NCI-H526 treated with DMSO at 0.1 percent for 48 hours (cell line): ENCODE measurements around the gene MRPL55.
A peak's percentile ranks its signal among the peaks of the same experiment; 100 is the strongest.

ENCODE experiments used
- DNase-seq: peaks from one replicate; lab custom pipeline; 2025; lab: John Stamatoyannopoulos, UW

Gene MRPL55

DNA sequence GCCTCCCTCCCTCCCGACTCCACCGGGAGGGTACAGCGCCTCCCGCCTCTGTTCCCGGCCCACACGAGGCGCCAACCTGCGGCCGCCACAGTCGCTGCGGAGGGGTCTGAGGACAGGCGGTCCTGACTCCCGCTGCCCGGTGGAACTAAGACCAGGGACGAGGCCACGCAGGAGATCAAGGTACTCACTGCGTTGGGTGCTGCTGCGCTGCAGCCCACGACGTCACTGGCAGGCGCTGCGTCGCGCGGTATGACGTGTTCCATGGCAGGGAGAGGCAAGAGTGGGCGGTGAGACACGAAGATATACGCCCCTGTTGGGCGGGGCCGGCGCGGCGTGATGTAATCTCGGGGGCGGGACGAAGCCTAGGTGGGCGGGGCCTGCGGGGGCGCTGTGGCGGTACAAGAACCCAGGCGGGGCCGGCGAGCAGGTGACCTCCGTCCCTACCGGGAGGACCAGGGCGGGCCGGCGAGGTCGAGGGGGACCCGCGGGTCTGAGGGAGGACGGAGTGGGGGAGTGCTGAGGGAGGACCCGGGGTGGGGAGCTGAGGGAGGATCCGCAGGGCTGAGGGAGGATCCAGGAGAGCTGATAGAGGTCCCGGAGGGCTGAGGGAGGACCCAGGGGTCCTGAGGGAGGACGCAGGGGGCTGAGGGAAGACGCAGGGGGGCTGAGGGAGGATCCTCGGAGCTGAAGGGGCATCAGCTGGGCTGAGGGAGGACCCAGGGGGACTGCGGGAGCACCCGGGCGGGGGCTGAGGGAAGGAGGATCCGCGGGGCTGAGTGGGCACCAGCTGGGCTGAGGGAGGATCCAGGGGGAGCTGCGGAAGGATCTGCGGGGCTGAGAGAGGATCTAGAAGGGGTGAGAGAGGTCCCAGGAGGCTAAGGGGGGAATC is at the start of gene MRPL55:
MRPL55 (minus strand) TSS at position 227 of the 889 bp plus-strand sequence. CDS start 1,039 bp downstream, outside the sequence.
- DNase-seq, result peak; percentile 59

DNA sequence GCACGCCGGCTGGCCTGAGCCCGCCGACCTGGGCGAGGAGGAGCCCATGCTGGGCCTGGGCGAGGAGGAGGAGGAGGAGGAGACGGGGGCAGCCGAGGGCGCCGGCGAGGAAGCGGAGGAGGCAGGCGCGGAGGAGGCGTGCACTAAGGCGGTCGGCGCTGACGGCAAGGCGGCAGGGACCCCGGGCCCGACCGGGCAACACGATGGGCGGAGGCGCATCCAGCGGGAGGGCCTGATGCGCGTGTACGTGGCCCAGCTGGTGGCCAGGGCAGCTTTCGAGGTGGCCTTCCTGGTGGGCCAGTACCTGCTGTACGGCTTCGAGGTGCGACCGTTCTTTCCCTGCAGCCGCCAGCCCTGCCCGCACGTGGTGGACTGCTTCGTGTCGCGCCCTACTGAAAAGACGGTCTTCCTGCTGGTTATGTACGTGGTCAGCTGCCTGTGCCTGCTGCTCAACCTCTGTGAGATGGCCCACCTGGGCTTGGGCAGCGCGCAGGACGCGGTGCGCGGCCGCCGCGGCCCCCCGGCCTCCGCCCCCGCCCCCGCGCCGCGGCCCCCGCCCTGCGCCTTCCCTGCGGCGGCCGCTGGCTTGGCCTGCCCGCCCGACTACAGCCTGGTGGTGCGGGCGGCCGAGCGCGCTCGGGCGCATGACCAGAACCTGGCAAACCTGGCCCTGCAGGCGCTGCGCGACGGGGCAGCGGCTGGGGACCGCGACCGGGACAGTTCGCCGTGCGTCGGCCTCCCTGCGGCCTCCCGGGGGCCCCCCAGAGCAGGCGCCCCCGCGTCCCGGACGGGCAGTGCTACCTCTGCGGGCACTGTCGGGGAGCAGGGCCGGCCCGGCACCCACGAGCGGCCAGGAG is 49.3 kb upstream of the MRPL55 start:
- no peak for DNase-seq

DNA sequence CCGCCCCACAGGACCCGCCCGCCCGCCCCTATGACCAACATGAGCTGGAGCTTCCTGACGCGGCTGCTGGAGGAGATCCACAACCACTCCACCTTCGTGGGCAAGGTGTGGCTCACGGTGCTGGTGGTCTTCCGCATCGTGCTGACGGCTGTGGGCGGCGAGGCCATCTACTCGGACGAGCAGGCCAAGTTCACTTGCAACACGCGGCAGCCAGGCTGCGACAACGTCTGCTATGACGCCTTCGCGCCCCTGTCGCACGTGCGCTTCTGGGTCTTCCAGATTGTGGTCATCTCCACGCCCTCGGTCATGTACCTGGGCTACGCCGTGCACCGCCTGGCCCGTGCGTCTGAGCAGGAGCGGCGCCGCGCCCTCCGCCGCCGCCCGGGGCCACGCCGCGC is 48.6 kb upstream of the MRPL55 start:
- DNase-seq, result no peak

DNA sequence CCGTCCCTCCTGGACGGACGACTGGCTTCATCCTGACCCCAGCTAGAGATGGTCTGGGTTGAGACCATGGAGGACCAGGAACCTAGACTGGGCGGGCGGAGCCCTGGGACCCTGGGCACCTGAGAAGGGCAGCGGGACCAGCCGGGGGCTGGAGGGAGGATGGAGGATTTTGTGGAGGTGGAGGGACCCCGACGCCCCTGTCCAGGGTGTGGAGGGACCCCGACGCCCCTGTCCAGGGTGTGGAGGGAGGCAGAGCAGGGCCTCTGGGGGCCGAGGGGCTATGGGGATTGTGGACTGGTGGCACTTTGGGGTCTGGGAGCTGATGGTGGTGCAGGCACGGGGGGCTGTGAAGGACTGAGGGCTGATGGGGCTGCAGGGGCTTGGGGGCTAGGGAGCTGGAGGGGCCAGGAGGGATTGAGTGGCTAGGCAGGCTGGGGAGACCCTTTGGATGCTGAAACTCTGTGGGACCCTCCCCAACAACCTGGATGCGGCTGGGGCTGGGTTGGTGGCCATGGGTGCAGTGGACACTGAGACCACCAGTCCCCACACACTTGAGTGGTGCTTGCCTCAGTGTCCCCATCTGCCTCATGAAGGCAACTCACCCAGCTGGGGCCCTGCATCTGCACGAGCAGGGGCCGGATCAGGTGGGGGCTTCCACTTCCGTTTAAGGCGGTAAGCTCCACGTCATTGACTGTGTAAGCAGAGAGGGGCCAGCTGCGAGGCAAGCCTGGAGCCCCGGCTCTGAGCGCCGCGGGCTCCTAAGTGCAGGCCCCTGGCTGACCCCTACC is 48.0 kb upstream of the MRPL55 start:
- no peak for DNase-seq

DNA sequence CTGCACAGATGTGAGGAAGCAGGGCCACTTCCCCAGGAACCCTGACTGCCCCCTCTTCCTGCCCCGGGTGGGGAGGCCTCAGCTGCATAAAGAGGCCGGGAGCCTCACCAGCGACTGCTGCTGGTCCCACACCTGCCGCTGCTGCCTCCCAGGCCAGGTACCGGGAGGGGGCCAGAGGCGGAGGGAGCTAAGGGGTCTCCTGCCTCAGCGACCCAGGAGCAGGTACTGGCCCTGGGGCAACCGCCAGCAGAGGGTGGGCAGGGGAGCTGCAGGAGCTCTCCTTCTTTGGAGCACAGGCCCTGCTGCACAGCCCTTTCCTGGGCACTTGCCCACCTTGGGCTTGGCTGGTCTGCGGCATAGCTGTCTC is 47.4 kb upstream of the MRPL55 start:
- no peak for DNase-seq

DNA sequence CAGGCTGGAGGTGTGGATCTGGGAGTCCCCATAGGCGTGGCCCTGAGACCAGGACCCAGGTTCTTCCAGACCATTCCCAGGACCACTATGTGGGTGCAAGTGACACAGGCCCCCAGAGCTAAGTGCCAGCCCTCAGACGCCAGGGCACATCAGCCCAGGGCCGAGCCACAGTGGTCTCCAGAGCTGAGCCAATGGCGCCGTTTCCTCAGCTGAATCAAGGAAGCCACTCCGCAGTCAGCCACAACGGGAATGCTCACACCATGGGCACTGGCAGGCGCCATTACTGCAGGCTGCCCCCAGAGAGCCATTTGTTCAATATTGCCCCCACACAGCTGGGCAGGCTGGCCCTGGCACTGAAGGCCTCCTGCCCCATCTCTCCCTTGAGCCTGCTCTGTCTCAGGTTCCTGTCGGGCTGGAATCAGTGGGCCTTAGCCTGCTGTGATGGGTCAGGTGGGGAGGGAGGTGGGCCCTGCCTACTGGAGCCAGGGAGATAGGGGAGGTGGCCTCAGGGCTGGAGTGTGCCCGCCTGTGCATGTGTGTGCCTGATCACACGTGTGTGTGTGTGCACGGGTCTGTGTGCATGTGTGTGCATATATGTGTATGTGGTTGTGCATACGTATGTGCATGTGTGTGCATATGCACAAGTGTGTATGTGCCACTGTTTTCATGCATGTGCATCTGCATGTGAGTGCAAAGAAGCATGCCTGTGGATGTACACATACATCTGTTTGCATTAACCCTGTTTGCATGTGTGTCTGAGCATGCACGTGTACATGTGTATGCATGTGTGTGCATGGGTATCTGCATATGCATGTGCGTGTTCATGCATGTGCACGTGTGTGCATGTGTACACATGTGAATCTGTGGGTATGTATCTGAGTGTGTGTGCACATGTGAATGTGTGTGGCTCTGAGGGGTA is 46.8 kb upstream of the MRPL55 start:
- DNase-seq, result no peak

DNA sequence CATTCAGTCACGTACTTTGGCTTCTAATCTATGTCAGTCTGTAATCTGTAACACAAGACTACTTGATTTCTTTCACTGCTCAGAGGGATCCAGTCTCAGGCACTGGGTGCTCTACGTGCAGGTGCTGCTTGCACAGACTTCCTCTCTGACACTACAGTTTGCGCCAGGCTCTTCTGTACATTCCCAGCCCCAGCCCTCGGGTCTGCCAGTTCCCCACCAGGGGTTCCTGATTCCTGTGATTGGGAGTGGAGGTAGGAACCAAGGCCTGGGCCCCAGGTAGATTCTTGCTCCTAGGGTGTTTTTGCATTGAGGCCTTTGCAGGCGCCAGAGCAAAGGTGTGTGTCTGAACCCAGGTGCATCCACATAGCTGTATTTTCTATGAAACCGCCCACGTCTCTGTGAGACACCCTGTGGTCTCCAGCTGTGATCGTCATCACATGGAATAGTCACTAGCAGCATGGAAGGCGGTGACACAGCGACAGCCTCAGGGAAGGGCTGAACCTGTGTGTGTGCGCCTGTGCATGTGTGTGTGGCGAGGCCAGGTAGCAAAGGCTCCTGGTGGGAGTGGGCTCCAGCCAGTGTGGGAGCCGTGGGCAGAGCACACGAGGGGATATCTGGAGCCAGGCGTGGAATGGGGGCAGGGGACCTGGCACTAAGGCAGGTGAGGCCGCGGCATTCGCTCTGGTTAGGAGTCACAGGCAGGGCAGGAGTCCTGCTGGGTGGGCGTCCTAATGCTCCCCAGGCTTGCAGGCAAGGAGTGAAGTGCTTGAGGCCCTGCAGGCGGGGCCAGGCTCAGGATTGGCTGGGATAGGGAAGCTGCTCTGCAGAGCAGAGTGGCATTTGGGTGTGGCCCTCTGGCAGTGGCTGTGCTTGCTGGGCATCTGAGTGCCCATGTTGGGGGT is 45.8 kb upstream of the MRPL55 start:
- DNase-seq, result no peak

DNA sequence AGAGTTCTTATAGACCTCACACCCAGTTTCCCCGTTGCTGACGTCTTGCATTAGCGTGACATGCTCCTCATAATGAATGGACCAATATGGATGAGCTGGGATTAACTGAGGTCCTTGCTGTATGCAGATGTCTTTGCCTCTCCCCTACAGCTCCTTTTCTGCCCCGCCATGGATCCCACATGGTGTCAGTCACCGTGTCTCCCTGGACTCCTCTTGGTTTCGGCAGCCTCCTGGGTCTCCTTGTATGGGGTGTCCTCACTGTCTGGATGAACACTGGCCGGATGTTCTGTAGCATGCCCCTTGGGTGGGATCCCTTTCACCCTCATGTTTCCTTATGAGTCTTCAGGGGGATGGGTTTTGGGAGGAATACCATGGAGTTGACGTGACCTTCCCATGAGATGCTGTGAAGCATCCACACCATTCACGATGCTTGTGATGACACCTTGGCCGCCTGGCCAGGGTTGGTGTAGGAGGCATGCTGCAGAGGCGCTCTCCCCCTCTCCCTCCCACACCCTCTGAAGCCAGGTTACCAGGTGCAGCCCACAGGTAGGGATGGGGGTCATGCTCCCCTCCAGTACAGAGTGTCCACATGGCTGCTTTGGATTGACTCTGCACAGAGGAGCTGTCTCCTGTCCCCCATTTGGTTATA is 45.0 kb upstream of the MRPL55 start:
- no peak for DNase-seq

DNA sequence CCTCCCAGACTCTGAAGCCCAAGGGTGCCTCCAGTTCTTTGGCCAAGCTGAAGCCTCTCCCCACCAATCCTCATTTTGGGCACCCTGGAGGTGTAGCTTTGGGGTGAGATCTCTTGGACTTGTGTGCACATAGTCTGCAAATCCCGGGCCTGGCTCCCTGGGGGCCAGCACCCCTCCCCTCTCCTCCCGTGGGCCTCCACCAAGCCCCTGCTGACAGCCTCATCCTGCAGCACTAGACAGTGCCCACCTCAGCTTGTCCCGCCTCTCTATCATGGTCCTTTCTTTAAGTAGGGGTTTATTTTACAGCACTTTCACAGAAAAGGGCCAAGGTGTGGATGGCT is 43.8 kb upstream of the MRPL55 start:
- DNase-seq, result no peak

DNA sequence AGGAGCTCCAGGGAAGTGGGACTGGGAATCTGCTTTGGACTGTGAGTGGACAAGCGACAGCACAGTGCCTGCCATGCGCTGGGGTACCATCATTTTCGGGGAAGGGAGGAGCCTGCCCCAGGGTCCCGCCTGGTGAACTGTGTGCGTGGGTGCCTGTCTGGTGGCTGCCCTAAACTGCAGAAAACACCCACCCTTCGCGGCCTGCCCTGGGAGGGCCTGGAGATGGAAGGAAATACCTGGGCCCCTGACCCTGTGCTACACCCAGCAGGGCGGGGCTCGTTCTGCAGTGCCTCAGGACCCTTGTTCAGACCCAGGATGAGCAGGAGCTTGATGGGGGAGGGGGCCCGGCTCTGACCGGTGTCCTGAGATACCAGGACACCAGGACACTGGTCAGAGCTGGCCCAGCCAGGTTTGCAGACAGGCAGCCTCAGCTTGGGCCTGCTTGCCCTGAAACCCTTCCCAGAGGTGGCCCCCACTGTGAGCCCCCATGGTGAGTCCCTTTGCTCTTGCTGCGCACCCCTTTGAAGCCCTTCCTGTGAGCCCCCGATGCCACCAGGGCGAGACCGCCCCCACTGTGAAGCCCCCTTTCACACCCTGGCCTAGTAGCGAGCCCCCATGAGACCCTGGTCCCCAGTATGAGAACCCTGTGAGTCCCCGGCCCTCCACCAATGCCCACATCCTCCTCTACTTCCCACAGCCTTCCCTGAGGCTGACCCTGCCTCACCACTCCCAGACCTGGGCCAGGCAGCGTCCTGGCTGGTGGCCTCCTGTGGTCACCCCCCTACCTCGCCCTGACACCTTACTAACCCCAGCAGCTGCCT is 43.2 kb upstream of the MRPL55 start:
- no peak for DNase-seq

DNA sequence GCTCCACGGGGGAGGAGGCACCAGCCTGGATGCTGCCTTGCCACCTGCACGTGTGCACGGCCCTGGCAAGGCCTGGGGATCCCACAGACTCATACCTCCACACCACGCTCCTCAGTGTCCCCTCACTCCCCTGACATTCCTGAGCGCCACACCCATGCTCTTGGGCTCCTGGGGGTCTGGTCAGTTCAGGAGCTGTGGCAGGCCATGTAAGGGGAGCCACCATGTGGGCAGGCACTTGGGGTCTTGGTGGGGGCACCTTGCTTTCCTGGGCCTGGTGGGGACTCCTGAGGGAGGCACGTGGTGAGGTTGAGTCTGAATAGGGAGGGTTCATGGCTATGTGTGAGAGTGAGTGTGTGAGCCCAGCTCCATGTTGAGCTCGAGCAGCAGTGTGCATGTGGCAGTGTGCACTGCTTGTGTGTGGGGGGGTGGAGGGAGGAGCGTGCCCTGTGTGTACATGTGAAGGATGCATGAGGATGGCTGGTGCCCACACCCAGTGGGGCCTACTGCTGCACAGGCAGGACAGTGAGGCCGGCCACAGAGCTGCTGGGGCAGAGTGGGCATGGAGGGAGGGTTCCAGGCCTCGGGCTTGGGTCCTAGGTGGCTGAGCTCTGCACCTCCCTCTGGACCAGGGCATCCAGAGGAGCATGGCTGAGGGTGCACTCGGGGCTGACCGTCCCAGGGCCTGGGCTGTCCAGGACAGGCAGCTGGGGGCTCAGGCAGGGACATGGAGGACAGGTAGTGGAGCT is 42.3 kb upstream of the MRPL55 start:
- DNase-seq, result no peak

DNA sequence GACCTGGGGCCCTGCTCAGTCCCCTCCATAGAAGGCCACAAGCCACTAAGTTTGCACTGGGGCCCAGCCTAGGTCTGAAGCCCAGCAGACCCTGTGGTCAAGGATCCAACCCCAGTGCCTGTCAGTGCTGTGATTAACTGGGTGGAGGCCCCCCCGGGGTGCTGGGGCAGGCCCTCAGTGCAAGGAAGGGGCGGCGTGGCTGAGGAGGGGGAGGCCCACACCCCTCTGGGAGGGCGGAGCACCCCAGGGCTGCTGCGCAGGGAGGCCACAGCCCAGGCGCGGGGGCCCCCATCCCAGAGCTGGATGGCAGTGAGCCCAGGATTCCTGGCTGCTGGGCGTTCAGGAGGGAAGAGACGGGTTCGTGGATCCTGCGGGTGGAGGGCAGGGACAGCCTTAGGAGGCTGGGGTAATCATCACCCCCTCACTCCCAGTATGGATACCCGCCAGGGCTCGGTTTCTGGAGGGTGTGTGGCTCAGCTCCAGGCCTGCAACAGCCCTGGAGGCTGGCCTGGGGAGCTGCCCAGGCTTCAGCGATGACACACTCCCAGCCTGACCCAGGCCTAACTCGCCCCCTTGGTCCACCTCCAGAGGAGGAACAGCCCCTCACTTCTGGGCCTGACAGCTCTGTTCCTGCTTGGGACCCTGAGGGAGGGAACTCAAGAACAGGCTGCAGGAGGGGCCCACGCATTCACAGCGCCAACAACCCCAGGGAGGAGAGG is 41.5 kb upstream of the MRPL55 start:
- no peak for DNase-seq

DNA sequence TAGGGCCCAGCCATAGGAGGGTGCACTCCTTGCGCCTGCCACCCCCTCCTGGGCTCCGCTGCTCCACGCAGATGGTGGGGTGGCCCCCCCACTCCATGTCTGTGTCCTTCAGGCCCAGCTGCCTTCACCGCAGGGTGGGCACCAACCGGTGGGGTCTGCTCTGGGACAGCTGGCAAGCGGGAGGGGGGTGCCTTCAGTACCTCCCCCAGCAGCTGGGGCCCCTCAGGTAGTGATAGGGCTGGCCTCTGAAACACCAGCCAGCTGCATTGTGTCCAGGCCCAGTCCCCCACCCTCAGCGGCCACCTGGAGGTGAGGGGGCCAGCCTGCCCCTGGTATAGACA is 41.0 kb upstream of the MRPL55 start:
- no peak for DNase-seq

DNA sequence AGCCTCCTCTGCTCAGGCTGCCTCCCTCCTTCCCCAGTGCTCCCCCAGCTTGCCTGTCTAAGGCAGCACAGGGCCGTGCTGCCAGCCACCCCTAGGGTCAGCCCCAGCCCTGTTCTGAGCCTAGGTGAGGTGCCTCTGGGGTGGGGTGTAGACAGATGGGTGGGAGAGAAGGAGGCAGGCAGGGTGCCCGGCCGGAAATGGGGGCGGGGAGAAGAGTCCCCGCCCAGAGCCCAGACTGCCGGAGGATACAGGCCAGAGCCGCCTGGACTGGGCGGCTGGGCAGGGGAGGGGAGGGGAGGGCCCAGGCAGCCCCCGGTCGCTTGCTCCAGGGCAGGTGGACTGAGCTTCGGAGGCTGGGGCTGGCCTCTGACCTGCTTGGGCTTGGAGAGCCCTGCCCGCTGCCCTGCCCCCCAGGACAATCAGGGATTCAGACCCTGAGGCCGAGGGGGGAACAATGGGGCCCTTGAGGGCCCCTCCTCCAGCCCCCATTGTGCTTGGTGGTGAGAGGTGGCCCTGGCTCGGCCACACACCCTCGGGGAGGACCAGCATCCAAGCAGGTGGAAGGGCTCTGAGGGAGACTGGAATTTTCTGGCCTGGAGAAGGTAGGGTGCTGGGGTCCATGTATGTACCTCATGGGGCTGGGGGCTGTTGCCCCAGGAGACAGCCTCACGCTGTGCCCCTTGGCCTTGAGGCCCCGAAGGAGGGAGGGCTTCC is 40.5 kb upstream of the MRPL55 start, which contains the start of gene GJC2:
GJC2 (plus strand) TSS at position 525 of the 714 bp plus-strand sequence. CDS start 7,829 bp downstream, outside the sequence.
- no peak for DNase-seq

DNA sequence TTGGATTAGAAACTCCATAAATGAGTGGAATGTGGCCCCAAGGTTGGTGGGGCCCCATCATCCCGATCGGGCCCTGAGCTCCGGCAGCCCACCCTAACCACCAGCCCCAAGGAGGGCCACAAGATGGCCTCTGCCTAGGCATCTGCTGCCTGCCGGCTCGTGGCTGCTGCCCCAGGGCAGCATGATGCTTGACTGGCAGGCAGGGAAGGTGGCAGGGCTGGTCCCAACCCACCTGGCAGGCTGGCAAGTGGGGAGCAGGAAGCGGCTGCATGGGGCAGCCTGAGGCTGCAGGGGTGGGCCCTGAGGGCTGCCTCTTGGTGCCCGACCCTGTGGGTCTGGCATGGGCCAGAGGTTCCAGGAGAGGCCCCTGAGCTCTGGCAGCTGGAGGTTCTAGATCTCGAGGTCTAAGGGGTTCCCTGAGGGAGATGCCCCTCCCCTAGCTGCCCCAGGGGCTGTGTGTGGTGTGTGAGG is 39.9 kb upstream of the MRPL55 start:
- no peak for DNase-seq

DNA sequence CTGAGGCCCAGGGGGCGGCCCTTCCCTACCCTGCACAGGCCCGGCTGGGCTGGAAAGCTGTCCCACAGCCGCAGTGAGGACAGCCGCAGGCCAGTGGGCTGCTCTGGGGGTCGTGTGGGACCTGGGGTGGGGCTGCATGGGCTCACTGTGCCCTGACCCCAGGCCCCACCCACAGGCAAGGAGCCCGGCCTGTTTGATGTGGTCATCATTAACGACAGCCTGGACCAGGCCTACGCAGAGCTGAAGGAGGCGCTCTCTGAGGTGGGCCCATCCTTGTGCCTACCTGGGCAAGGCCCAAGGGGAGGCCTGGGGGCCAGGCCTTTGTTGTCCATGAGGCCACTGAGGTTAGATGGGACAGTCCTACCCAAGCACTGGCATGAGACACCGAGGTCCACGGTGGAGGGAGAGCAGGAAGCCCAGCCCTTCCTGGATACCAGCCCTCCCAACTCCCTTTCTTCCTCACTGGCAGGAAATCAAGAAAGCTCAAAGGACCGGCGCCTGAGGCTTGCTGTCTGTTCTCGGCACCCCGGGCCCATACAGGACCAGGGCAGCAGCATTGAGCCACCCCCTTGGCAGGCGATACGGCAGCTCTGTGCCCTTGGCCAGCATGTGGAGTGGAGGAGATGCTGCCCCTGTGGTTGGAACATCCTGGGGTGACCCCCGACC is 39.2 kb upstream of the MRPL55 start:
- DNase-seq, result no peak
